NCI-H2081 treated with DMSO at 0.1 percent for 48 hours (cell line): Measurements from ENCODE around the gene OSBPL1A.
A peak's percentile ranks its signal among the peaks of the same experiment; 100 is the strongest.
"Not testable (repeated sequence)": the region's sequence is repeated elsewhere in the genome, so short reads cannot be mapped to it uniquely, and the experiment has no call there.

ENCODE experiments used
- DNase-seq: peaks from one replicate; lab custom pipeline; 2025; lab: John Stamatoyannopoulos, UW

OSBPL1A gene

DNA sequence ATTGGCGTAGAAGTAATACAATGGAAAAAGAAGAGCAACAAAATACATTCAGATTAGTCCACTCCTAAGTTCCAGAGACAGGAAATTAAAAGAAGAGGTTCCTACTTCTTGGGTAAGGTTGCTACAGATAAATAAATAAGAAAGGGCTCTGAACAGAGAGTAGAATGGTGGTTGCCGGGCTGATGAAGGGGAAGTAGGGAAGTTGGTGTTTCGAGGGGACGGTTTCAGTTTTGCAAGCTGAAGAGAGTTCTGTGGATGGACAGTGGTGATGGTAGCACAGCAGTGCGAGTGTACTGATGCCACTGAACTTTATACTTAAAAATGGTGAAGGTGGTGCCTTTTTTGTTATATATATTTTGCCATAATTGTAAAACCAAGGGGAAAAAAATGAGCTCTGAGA lies 210.6 kb downstream of the OSBPL1A start:
- no peak for DNase-seq

DNA sequence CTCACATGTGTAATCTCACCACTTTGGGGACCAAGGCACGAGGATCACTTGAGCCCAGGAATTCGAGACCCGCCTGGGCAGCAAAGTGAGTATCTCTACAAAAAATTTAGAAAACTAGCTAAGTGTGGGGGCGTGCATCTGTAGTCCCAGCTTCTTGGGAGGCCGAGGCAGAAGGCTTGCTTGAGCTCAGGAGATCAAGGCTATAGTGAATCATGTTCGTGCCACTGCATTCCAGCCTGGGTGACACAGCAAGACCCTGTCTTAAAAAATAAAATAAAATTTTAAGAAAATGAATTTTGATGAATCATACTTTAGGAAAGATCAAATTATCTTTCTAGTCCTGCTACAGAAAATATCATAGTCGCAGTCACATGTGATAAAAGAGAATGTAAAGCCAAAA lies 211.8 kb downstream of the OSBPL1A start:
- no peak for DNase-seq

DNA sequence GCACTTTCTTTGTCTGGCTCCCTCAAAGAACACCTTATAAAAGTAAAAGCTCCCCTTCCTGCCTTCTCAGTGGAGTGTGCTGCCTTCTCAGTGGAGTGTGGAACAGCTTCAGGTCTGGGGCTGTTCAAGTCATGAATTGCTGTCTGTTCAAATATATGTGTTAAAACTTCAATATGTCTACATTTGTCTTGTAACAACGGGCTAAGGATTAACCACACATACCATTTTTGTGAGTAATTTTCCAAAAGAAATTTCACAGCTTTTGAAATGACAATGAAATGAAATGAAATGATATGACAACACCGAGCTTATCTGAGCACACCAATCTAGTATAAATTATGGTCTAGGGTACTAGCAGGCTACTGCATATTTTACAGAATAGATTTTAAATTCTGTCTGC lies 215.8 kb downstream of the OSBPL1A start:
- no peak for DNase-seq

DNA sequence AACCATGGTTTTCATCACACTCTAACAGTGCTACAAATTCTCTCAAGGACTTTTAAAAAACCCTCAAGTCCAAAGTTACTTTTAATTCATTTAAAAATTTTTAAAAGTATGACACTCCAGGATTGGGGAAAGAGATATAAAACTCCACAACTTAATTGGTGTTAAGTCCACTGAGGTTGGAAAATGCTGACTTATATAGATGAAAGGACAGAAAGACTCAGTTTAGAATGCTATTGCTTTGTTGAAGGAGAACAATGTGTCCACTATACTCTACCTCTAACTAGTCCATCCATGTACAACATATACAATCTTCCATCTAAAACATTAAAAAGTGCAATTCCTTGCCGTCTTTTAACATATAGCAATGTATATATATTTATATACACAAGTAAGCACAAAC lies 217.6 kb downstream of the OSBPL1A start:
- DNase-seq: no peak

DNA sequence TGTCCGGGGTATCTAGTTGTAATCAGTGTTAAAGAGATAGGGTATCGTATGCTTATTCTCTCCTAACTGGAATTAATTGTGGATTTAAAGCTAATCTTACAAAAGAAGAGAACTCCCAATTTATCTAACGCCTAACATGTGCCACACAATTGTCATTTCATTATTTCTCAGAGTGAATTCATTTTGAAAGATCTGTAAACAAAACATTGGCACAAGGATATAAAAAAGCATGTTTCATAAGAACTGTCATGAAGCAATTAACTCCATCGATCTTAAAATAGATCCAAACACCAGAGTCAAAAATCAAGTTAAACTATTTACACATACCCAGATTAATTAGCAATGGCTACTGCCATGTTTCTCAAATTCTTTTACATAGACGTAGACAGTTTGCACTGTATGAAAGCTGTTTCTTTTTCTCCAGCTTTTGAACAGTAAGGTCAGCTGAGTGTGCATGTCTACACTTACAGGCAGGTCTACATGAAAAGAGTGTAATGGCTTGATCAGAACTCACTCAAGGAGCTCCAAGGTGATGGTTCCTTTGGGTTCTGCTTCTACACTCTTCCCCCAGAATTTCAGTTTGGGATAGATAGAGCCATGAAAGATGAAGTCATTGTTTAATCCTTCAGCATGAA lies 220.0 kb downstream of the OSBPL1A start:
- DNase-seq: no peak

DNA sequence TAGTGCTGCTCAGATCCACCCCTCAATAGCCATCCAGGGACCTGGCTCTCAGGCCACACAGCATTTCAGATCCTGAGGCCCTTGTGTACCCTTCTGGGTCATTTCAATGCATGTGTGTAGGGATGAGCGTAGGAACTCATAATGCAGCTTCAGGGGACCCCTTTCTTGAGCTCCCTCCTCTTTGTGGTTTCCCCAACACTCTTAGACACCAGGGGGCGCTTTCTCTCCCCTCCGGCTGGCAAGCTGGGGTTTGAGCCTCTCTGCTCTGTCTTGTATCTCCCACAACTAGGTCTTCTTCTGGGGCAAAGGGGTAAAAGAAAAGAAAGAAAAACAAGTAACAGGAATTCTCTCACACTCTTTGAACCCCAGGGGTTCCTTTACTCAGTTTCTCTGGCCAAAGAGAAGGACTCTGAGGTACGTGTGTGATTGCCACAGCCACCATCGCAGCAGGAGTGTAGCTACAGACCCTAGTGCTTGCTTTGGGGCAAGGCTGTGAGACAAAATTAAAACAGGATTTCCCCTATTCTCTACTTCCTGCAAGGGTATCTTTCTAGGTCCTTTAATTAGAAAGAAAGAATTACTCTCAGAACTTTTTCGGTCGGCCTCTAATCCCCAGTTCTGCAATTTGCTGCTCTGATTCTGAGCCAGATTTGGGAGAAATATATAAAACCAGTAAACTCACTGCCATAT lies 220.8 kb downstream of the OSBPL1A start:
- DNase-seq: peak; percentile 5

DNA sequence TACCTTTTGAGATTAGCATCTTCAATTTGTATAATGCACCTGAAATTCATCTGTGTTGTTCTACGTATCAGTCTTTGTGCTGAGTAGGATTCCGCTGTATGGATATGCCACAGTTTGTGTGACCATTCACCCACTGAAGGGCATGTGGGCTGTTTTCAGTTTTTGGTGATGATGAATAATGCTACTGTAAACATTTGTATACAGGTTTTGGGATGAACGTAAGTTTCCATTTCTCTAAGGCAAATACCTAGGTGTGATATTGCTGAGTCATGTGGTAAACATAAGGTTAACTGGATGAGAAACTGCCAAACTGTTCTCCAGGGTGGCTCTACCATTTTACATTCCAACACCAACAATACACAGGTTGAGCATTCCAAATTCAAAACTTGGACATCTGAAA lies 223.6 kb downstream of the OSBPL1A start:
- no peak for DNase-seq

DNA sequence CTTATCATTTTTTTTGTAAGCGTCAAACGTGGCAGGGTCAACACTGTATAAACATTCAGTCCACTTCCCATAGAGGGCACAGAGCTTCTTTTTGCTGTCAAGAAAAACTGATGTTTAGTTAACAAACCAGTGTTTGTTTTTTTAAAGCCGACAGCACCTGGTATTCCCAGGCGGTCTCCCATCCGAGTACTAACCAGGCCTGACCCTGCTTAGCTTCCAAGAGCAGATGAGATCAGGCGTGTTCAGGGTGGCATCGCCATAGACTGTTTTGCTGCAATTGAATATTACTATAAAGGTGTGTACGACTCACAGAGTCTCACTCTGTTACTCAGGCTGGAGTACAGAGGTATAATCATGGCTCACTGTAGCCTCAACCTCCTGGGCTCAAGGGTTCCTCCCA lies 227.3 kb downstream of the OSBPL1A start:
- DNase-seq: no peak

DNA sequence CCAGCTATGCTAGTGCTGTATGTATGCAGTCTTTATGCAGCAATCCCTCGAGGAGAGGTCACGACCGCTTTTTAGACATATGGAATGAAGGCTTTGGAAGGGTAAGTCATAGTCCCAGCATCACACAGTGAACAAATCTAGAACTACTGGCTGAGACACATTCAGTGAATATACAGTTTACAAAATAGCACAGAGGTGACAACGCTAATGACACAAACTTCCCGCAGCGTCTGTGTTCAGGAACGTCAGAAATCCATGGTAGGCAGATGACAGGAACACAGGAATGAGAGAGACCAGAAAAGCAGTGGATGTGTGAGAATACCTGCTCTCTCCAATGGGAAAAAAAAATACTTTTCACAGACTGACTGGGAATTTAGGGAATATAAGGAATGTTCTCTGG lies 229.1 kb downstream of the OSBPL1A start:
- no peak for DNase-seq

DNA sequence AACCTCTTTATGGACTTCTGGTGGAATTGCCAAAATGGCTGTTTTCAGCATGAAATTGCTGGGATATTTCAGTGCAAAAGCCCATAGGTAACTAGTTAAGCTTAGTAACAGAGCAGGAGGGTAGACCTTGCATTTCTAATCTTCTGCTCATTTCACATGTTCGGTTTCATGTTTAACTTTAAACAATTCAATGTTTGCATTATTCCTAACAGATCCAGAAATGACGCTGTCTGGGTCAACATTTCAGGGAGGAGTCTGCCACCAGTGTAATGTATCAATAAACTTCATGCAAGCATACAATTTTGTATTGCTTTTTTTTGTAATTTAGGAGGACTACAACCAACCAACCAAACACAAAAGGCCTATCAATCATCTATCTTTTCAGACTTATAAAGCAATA lies 236.3 kb downstream of the OSBPL1A start:
- DNase-seq: no peak

DNA sequence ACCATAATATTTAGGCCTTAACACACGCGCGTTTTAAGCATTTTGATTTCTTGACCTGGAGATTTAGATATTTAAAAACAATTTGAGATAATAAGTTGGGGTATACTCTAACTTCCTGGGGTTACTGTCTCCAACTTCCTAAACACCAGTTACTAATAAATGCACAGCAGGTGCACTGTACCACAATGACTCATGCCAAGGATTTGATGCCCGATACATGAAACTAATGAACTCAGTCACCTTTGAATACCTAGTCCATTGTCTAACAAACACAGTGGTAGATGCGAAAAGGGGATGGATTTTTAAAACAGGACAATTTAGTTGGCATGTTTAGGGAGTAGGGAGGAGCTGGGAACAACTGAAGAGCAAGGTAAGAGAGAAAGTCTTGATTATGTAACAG lies 237.5 kb downstream of the OSBPL1A start:
- no peak for DNase-seq

DNA sequence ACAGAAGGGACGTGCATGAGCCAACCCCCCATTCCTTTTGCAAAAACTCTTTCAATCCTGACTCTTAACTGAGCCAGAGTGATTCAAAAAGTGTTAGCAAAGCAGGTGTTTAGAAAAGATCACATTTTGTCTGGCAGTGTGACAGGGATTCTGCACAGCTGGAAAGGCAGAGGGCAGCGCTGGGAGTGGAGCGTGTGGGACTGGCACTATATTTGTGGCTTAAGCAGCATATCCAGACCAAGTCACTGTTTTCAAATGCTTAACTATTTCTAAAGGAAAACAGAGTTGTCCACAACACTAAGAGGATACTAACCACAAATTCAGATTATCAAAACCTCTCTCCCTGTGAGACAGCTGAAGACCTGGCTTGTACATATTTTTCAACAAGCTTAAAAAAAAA lies 239.8 kb downstream of the OSBPL1A start:
- DNase-seq: no peak

DNA sequence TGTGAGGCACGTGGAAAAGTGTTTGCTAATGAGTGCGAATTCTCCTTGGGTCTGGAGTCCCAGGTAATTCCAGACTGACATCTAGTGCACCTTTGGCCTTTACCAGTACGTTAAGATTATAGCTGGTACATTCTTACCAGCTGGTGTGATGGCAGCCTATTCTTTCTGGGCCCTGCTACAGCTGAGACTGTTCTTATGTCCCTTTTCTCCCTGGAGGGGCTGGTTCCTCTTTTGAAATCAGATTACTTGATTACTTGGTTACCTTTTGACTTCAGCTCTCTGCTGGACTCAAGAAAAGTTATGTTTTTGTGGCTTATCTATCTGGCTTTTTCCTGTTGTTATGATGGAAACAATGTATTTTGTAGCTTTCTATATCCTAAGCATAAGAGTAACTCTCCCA lies 244.2 kb downstream of the OSBPL1A start:
- DNase-seq: no peak

DNA sequence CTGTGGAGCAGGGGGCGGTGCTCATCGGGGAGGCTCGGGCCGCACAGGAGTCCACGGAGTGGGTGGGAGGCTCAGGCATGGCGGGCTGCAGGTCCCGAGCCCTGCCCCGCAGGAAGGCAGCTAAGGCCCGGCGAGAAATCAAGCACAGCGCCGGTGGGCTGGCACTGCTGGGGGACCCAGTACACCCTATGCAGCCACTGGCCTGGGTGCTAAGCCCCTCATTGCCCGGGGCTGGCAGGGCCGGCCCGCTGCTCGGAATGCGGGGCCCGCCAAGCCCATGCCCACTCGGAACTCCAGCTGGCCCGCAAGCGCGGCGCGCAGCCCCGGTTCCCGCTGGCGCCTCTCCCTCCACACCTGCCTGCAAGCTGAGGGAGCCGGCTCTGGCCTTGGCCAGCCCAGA lies 248.0 kb downstream of the OSBPL1A start:
- DNase-seq: not testable (repeated sequence)

DNA sequence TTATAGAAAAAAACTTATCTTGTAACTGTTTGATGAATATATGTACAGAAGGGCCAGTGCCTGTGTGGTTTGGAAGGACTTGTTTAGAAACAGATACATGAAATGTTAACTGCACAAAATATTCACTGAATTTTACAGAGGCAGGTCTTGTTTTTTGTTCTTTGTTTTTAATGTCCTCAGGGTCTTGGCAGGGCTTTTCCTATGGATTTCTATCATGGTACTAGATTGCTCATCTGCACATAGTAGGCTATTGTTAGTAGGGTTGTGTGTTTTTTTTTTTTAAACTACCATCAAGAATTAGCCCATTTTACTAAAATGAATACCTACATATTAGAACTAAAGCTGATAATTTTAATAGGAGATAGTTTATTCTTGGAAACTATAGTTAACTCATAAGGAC lies 255.2 kb downstream of the OSBPL1A start:
- DNase-seq: no peak

DNA sequence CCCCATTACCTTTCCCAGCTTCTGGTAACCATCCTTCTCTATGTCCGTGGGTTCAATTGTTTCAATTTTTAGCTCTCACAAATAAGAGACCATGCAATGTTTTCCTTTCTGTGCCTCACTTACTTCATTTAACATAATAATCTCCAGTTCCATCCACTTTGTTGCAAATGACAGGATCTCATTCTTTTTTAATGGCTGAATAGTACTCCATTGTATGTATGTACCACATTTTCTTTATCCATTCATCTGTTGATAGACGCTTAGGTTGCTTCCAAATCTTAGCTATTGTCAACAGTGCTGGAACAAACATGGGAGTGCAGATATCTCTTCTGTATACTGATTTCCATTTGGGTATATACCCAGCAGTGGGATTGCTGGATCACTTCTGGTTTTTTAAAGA lies 256.9 kb downstream of the OSBPL1A start:
- no peak for DNase-seq

DNA sequence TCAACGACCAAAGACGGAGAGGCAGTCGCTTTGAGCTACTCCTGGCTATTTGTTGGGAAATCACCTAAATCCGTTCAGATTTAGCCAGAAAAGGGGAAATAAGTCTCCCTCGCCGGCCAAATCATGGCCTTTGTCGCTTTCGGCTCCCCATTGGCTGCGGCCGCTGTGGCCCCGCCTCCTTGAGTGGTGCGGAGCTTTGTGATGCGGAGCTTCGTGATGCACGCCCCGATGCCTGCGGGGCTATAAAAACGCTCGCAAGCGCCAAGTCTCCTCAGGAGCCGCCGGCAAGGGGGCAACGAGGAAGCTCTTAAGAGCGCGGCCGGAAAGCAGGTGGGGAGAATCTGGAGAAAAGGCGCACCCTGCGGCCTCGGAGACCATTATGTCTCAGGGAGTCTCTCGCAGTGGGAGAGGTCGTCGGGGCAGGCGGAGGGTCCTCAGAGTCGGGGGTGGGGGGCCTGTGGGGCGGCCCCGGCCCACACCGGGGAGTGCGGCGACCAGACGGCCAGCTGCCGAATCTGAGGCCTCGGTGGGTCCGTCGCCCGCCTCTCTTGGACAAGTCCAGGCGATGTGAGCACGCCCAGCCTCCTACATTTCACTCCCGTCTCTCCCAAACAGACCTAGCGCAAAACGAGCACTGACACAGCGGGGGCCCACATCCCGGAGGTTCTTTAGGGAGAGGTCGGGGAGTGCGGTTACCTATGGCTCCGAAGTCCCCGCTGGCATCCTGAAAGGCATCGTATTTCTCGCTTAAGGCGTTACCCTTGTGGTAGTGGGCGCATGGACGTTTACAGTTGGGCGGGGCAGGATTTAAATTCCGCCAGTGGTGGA lies 258.6 kb downstream of the OSBPL1A start, which contains the start of gene CABYR:
TSS of gene CABYR (plus strand) at position 274 of the 828 bp plus-strand sequence. CDS start 4,053 bp downstream, outside the sequence.
- peak; percentile 51 for DNase-seq

DNA sequence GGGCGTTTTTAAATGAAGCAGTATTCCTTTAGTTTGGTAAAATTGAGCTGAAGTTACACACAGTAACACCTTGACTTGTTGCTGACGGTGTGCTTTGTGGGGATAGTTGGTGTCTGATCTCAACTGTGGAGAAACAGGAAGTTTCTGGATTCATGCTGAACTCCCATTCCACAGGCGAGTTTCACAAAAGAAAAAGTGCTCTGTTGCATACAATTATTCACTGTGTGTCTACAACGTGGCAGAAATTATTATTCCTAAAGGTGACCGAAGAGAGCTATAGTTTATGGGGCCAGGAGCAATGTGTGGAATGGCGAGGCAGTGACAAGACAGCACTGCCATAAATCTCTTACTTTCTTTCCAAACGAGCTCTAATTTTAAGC lies 259.2 kb downstream of the OSBPL1A start:
- DNase-seq: no peak

DNA sequence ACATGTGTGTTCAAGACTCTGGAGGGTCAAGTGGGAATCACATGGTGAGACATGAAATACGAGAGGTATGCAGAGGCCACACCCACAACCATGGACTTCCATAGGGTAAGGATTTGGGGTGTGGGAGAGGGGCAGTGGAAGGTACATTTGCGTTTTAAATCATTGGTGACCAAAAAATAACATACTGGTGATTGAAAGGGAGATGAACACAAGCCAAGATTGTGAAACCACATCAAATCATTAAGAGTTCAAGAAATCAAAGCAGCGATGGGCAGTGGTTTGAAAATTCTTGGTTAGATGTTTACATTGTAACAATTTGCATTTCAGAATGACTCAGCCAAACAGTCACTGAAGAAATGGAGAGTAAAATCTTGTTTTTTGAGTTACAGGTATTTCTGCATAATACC lies 260.7 kb downstream of the OSBPL1A start:
- DNase-seq: no peak

DNA sequence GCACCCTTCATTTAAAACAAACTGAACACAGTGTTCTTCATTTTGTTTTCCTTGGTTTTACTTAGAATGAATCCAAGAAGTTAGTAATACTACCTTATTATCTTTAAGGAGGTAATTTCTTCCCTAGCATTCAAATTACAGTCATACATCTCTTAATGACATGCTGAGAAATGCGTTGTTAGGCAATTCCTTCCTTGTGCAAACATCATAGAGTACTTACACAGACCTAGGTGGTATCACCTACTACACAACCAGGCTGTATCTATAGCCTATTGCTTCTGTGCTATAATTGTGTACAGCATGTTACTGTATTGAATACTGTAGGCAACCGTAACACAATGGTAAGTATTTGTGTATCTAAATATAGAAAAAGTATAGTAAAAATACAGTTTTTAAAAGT lies 267.1 kb downstream of the OSBPL1A start:
- DNase-seq: no peak

DNA sequence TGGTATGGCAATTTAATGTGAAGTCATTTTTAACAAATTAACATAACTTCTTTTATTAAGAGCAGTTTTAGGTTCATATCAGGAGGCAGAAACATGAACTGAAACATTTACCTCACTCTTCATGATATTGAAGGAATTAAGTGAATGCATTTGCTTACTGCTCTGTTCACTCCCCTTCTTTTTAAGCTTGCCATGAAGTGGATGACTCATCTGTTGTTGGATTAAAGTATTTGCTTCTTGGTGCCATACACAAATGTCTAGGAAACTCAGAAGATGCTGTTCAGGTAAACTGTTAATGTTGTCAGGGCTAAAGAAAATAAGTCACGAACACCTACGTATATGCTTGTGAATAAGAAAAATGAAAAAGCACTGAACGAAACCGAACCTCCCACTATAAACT lies 268.9 kb downstream of the OSBPL1A start:
- no peak for DNase-seq

DNA sequence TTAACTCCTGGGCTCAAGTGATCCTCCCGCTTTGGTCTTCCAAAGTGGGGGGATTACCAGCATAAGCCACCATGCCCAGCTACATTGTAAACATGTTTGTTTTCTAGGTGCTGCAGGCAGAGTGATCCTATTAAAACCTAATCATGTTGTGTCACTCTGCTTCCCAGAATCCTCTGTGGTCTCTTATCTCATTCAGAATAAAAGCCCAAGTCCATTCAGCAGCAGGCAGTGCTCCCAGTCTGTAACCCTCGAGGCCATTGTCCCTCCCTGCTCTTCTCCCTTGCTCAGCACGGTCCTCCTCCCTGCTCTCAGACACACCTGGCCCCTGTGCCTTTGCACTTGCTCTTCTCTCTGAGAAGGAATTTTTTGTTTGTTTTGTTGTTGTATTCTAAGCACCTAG lies 269.9 kb downstream of the OSBPL1A start:
- no peak for DNase-seq
